Activated T-helper 1 cell treated with anti-CD3 and anti-CD28 coated beads, Interleukin-12 subunit alpha, Interleukin-12 subunit beta, Interleukin-2, Interleukin-4 antibody, amounts not matched to agents 30 ng/mL and 10 ng/mL and 1 ng/mL, durations not matched to agents 14 hours and 24 hours and 36 hours (primary cell): ENCODE measurements around the gene SCFD2. TPM values are rescaled to one million over a fixed set of nuclear protein-coding genes. Genes with fewer than 3 reads are reported as not detected.

Experiments
- DNase-seq: peaks from one replicate; pipeline ENCODE4 v3.0.0; 2021; ENCODE audit warnings: low spot score
- H3K27ac Mint-ChIP-seq: one replicate; pipeline ENCODE4 v1.8.0; 2021; ENCODE audit warnings: mild to moderate bottlenecking, mixed read lengths
- H3K27me3 Mint-ChIP-seq: one replicate; pipeline ENCODE4 v1.8.0; 2022; ENCODE audit warnings: mild to moderate bottlenecking, moderate library complexity, mixed read lengths; ENCODE audit not compliant: insufficient read depth
- H3K36me3 Mint-ChIP-seq: one replicate; pipeline ENCODE4 v1.8.0; 2021; ENCODE audit warnings: low read depth, mixed read lengths
- H3K4me1 Mint-ChIP-seq: one replicate; pipeline ENCODE4 v1.8.0; 2021; ENCODE audit warnings: low read depth, mixed read lengths
- H3K4me3 Mint-ChIP-seq: one replicate; pipeline ENCODE4 v1.8.0; 2021; ENCODE audit warnings: mild to moderate bottlenecking, moderate library complexity, mixed read lengths
- H3K9me3 Mint-ChIP-seq: one replicate; pipeline ENCODE4 v1.8.0; 2021; ENCODE audit warnings: mixed read lengths
- intact Hi-C: fragments of 100-400 bp; cut with micrococcal nuclease; formaldehyde crosslinking; loops from one replicate; pipeline ENCODE4 v1.15.1; 2024
- total RNA-seq: library from RNA; stranded (reverse); gene quantifications from 2 replicates; pipeline ENCODE4 v1.2.3, GENCODE V29; 2022

The SCFD2 gene
- total RNA-seq, 1 donor from 2014 or later, result 40.5 TPM

- H3K27me3 Mint-ChIP-seq, result no peaks in the 10 kb centered on the region
- H3K36me3 Mint-ChIP-seq, result no peaks in the 10 kb centered on the region
- H3K9me3 Mint-ChIP-seq, result no peaks in the 10 kb centered on the region
- H3K4me1 Mint-ChIP-seq, result no peaks in the 10 kb centered on the region
- DNase-seq, result no peak
- H3K27ac Mint-ChIP-seq, result no peak overlapping the region
- no peak overlapping the region for H3K4me3 Mint-ChIP-seq
- intact Hi-C loops, result loop anchor here (5.0 to 10.0 kb wide), 2 partner anchors 258 to 315 kb away; no protein-coding TSS in a partner anchor
Measured at GRCh38 chr4:52979821-52980590, 385.9 kb downstream of the SCFD2 start.

GRCh38 chr4:52979020-52979419, 386.8 kb downstream of the SCFD2 start:
- H3K4me3 Mint-ChIP-seq, result no peak overlapping the region
- H3K9me3 Mint-ChIP-seq, result no peaks in the 10 kb centered on the region
- no peak overlapping the region for H3K27ac Mint-ChIP-seq
- no peaks in the 10 kb centered on the region for H3K4me1 Mint-ChIP-seq
- H3K27me3 Mint-ChIP-seq, result no peaks in the 10 kb centered on the region
- DNase-seq, result no peak
- intact Hi-C loops, result no loop called here
- H3K36me3 Mint-ChIP-seq, result no peaks in the 10 kb centered on the region

- Mint-ChIP-seq H3K27ac (no peak overlapping the region), H3K27me3 (no peaks in the 10 kb centered on the region), H3K4me1 (no peaks in the 10 kb centered on the region), H3K9me3 (no peaks in the 10 kb centered on the region), H3K4me3 (no peak overlapping the region), H3K36me3 (no peaks in the 10 kb centered on the region)
- no peak for DNase-seq
- intact Hi-C loops, result no loop called here
Measured at GRCh38 chr4:52977252-52977651, 388.6 kb downstream of the SCFD2 start.

GRCh38 chr4:52976523-52977230, 389.2 kb downstream of the SCFD2 start:
- no peaks in the 10 kb centered on the region for H3K4me1 Mint-ChIP-seq
- no peak overlapping the region for H3K4me3 Mint-ChIP-seq
- no peak overlapping the region for H3K27ac Mint-ChIP-seq
- no peaks in the 10 kb centered on the region for H3K9me3 Mint-ChIP-seq
- H3K27me3 Mint-ChIP-seq, result no peaks in the 10 kb centered on the region
- H3K36me3 Mint-ChIP-seq, result no peaks in the 10 kb centered on the region
- no peak for DNase-seq
- intact Hi-C loops, result no loop called here

- H3K27ac Mint-ChIP-seq, result no peak overlapping the region
- H3K4me1 Mint-ChIP-seq, result no peaks in the 10 kb centered on the region
- no peak for DNase-seq
- no peak overlapping the region for H3K4me3 Mint-ChIP-seq
- peaks cover 2% of the 10 kb centered on the region for H3K36me3 Mint-ChIP-seq
- peaks cover 7% of the 10 kb centered on the region for H3K9me3 Mint-ChIP-seq
- intact Hi-C loops, result no loop called here
- H3K27me3 Mint-ChIP-seq, result no peaks in the 10 kb centered on the region
Measured at GRCh38 chr4:52968691-52969090, 397.2 kb downstream of the SCFD2 start.

- intact Hi-C loops, result no loop called here
- H3K9me3 Mint-ChIP-seq, result peaks cover 7% of the 10 kb centered on the region
- H3K36me3 Mint-ChIP-seq, result peaks cover 2% of the 10 kb centered on the region
- H3K4me1 Mint-ChIP-seq, result no peaks in the 10 kb centered on the region
- H3K27me3 Mint-ChIP-seq, result no peaks in the 10 kb centered on the region
- H3K4me3 Mint-ChIP-seq, result no peak overlapping the region
- DNase-seq, result no peak
- H3K27ac Mint-ChIP-seq, result no peak overlapping the region
Measured at GRCh38 chr4:52968241-52968640, 397.6 kb downstream of the SCFD2 start.

- Mint-ChIP-seq H3K4me1 (no peaks in the 10 kb centered on the region), H3K27ac (no peak overlapping the region), H3K9me3 (peaks cover 7% of the 10 kb centered on the region), H3K27me3 (no peaks in the 10 kb centered on the region), H3K4me3 (no peak overlapping the region), H3K36me3 (peaks cover 2% of the 10 kb centered on the region)
- no peak for DNase-seq
- intact Hi-C loops, result no loop called here
Measured at GRCh38 chr4:52966781-52967180, 399.1 kb downstream of the SCFD2 start.

DNA sequence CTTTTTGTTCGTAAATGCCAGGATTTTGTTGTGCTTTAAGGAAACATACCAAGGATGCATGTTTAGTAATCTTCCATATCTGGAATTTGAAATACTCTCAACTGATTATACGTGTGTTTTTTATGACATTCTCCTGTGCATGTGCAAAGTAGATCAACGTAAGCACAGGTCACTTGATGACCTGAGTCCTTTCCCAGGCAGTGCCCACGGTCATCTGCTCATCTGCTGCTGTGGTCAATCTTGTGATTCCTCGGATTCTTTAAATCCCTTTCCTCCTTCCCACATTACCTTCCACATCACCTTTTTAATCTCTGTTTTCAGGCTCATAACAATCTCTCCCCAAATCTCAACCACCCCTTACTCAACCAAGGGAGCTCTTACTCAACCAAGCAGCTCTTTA, 399.7 kb downstream of the SCFD2 start:
- Mint-ChIP-seq H3K27ac (no peak overlapping the region), H3K4me3 (no peak overlapping the region), H3K36me3 (peaks cover 2% of the 10 kb centered on the region), H3K27me3 (no peaks in the 10 kb centered on the region), H3K4me1 (no peaks in the 10 kb centered on the region), H3K9me3 (peaks cover 5% of the 10 kb centered on the region)
- intact Hi-C loops, result no loop called here
- DNase-seq, result no peak

DNA sequence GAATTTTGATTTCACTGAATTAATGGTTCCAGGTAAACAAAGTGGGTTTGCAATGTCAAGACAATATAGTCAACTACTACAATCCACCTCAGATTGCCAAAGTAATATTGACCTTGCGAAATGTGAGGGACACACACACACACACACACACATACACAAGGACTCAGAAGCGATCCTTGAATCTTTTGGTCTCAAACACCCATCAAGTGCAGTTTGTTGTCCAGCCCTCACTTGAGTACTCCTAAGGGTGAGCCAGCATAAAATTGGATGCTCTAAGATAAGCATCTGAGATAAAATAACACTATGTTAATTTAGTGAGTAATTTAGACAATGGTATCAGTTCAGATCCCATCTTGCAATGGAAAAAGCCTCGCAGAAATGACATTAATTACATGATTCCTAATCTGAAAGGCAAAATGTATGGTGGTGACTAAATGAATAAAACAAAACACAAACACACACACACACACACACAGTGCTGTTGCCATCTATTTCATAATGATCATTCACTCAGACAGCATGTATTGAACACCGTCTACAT, 401.2 kb downstream of the SCFD2 start:
- Mint-ChIP-seq H3K27me3 (no peaks in the 10 kb centered on the region), H3K4me3 (no peak overlapping the region), H3K36me3 (peaks cover 2% of the 10 kb centered on the region), H3K4me1 (no peaks in the 10 kb centered on the region), H3K9me3 (peaks cover 3% of the 10 kb centered on the region), H3K27ac (no peak overlapping the region)
- intact Hi-C loops, result no loop called here
- no peak for DNase-seq

DNA sequence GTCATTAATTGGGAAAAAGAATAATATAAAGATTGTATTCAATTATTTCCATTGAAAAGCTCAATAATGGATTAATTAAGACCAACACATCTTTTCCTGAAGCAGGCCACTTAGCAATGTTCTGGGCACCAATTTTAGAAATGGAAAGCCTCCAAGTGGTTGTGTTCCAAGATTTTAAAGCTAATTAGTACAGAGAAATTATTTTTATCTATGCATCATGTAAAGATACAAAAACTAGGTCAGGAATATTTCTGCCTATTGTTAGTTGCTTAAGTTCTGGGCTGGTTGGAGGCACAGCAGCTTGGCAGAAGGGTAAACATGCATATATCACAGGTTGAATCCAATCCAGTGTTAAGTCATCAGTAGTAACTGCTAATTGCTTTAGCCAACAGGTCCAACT, 401.9 kb downstream of the SCFD2 start:
- Mint-ChIP-seq H3K4me1 (no peaks in the 10 kb centered on the region), H3K4me3 (no peak overlapping the region), H3K27ac (no peak overlapping the region), H3K9me3 (peaks cover 3% of the 10 kb centered on the region), H3K27me3 (no peaks in the 10 kb centered on the region), H3K36me3 (peaks cover 2% of the 10 kb centered on the region)
- intact Hi-C loops, result no loop called here
- DNase-seq, result no peak

GRCh38 chr4:52962721-52963120, 403.1 kb downstream of the SCFD2 start:
- no peak overlapping the region for H3K27ac Mint-ChIP-seq
- no peaks in the 10 kb centered on the region for H3K9me3 Mint-ChIP-seq
- no peaks in the 10 kb centered on the region for H3K4me1 Mint-ChIP-seq
- no peaks in the 10 kb centered on the region for H3K36me3 Mint-ChIP-seq
- intact Hi-C loops, result no loop called here
- no peak overlapping the region for H3K4me3 Mint-ChIP-seq
- DNase-seq, result no peak
- H3K27me3 Mint-ChIP-seq, result no peaks in the 10 kb centered on the region

GRCh38 chr4:52961666-52962412, 404.0 kb downstream of the SCFD2 start:
- Mint-ChIP-seq H3K27ac (no peak overlapping the region), H3K4me1 (no peaks in the 10 kb centered on the region)

GRCh38 chr4:52959541-52959940, 406.3 kb downstream of the SCFD2 start:
- Mint-ChIP-seq H3K4me3 (no peak overlapping the region), H3K9me3 (no peaks in the 10 kb centered on the region), H3K27me3 (peaks cover 4% of the 10 kb centered on the region), H3K4me1 (no peaks in the 10 kb centered on the region), H3K27ac (no peak overlapping the region), H3K36me3 (no peaks in the 10 kb centered on the region)
- no peak for DNase-seq
- intact Hi-C loops, result no loop called here

More at GRCh38 chr4:52961666-52962412, 404.0 kb downstream of the SCFD2 start:
- no peaks in the 10 kb centered on the region for H3K9me3 Mint-ChIP-seq
- H3K4me3 Mint-ChIP-seq, result no peak overlapping the region
- no peaks in the 10 kb centered on the region for H3K27me3 Mint-ChIP-seq
- no peaks in the 10 kb centered on the region for H3K36me3 Mint-ChIP-seq
- no peak for DNase-seq
- intact Hi-C loops, result no loop called here
